ENCODE results near the gene PSKH1.

GRCh38 chr16:67856927-67857546 lies 36.0 kb upstream of the PSKH1 start:
- TF ChIP-seq FOXM1 (IDR thresholded peaks at IDR 0.05; ENCODE audit: low read depth, low read length), result no peak
- no peak for TF ChIP-seq POLR2AphosphoS5 (IDR thresholded peaks at IDR 0.05; ENCODE audit: low read length)
- TF ChIP-seq BRCA1 (IDR thresholded peaks at IDR 0.05; ENCODE audit: low read depth, low read length), result no peak
- no peak for TF ChIP-seq NFYA (IDR thresholded peaks at IDR 0.05; ENCODE audit: borderline replicate concordance, low read depth, low read length)
- no peak for TF ChIP-seq GABPA (IDR thresholded peaks at IDR 0.05; ENCODE audit: low read depth)
- TF ChIP-seq POLR2A (IDR thresholded peaks at IDR 0.05; ENCODE audit: low read depth, low read length), result no peak
- no peak for TF ChIP-seq EED (IDR thresholded peaks at IDR 0.05; ENCODE audit: low read depth)
- TF ChIP-seq HDAC2 (IDR thresholded peaks at IDR 0.05), result no peak
- TF ChIP-seq CTCF (IDR thresholded peaks at IDR 0.05 in 2 of 3, conservative IDR thresholded peaks at IDR 0.05 in 1 of 3; ENCODE audit: control insufficient read depth in 2 of 3, extremely low read depth in 1 of 3, insufficient read depth in 1 of 3, low read depth in 3 of 3, low read length in 3 of 3), result no peak
- no peak for TF ChIP-seq EP300 (IDR thresholded peaks at IDR 0.05; ENCODE audit: borderline replicate concordance in 1 of 2, control insufficient read depth in 1 of 2, low read depth in 2 of 2, low read length in 2 of 2)
- TF ChIP-seq SMAD1 (IDR thresholded peaks at IDR 0.05; ENCODE audit: low read depth, partially characterized antibody), result no peak
